Measurements from ENCODE around the gene VRK3.

GRCh38 chr19:49931293-49932040 lies 93.7 kb downstream of the VRK3 start:
- TF ChIP-seq, protein P1, sequence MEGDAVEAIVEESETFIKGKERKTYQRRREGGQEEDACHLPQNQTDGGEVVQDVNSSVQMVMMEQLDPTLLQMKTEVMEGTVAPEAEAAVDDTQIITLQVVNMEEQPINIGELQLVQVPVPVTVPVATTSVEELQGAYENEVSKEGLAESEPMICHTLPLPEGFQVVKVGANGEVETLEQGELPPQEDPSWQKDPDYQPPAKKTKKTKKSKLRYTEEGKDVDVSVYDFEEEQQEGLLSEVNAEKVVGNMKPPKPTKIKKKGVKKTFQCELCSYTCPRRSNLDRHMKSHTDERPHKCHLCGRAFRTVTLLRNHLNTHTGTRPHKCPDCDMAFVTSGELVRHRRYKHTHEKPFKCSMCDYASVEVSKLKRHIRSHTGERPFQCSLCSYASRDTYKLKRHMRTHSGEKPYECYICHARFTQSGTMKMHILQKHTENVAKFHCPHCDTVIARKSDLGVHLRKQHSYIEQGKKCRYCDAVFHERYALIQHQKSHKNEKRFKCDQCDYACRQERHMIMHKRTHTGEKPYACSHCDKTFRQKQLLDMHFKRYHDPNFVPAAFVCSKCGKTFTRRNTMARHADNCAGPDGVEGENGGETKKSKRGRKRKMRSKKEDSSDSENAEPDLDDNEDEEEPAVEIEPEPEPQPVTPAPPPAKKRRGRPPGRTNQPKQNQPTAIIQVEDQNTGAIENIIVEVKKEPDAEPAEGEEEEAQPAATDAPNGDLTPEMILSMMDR (IDR thresholded peaks at IDR 0.05): no peak
- no peak for TF ChIP-seq POLR2A (IDR thresholded peaks at IDR 0.05)
